ENCODE results near the gene IGIP.

- no peak for TF ChIP-seq CTCF (IDR thresholded peaks at IDR 0.05)
- no peak for TF ChIP-seq POLR2A (IDR thresholded peaks at IDR 0.05)
These were observed 13.0 kb upstream of the IGIP start for GRCh38 chr5:140112685-140113179.

Data from testis (tissue), 2 donors.